Measurements from ENCODE around the gene AFF3. TPM values are rescaled to one million over a fixed set of nuclear protein-coding genes. Genes with fewer than 3 reads are reported as not detected.

AFF3 gene
- total and polyA plus RNA-seq, 2 of the 8 experiments (the other 6 are each of a cell fraction or from before 2014, with no cell fraction given): 0.27 to 3.0 TPM

GRCh38 chr2:99657691-99658258 is 484.6 kb downstream of the AFF3 start (continued):
- TF ChIP-seq MAX (IDR thresholded peaks at IDR 0.05): no peak
- no peak for TF ChIP-seq SIX5 (IDR thresholded peaks at IDR 0.05; ENCODE audit: low read depth, low read length)
- TF ChIP-seq CHD2 (IDR thresholded peaks at IDR 0.05; ENCODE audit: low read length): no peak
- no peak for TF ChIP-seq JUN (IDR thresholded peaks at IDR 0.05; ENCODE audit: low read depth, low read length)
- TF ChIP-seq SUZ12 (IDR thresholded peaks at IDR 0.05; ENCODE audit: low read length): no peak
- TF ChIP-seq KDM1A (IDR thresholded peaks at IDR 0.05; ENCODE audit: borderline replicate concordance, low read length): no peak
- TF ChIP-seq FOSL1 (IDR thresholded peaks at IDR 0.05; ENCODE audit: insufficient read depth, low read depth, low read length): no peak
- TF ChIP-seq GTF2F1 (IDR thresholded peaks at IDR 0.05; ENCODE audit: borderline replicate concordance, low read depth, low read length): no peak
